GM12864 (cell line): Measurements from ENCODE around the gene TWSG1.
"Not testable (repeated sequence)": the region's sequence is repeated elsewhere in the genome, so short reads cannot be mapped to it uniquely, and the experiment has no call there.

ENCODE experiments used
- DNase-seq: peaks from one replicate; pipeline ENCODE4 v3.0.0-alpha.2; 2011; ENCODE audit warnings: low read depth
- H3K4me3 ChIP-seq: 2 replicates; pipeline ENCODE4 v1.5.1; 2011; ENCODE audit warnings: mild to moderate bottlenecking, low read depth, low read length, control low read depth
- TF ChIP-seq, protein P1 (sequence below): IDR thresholded peaks from 2 replicates; pipeline ENCODE4 v1.5.1; 2011; ENCODE audit warnings: low read depth, mild to moderate bottlenecking, moderate library complexity, low read length, control low read depth, inconsistent platforms; ENCODE audit errors: missing control alignments

TWSG1 gene

DNA sequence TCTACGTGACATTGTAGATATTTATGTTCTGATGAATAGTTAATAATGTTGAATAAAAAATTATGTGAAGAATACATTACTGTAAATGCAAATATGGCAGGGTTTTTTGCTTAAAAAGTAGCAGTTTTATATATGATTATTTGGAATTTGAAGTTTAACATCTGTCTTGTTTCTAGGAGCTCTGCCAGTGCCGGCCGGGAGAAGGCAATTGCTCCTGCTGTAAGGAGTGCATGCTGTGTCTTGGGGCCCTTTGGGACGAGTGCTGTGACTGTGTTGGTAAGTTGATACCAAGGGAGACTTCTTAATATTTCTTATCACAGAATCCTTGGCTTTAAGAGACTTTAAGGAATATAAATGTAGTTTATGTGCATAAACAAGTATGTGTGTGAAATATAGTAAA, 25.2 kb downstream of the TWSG1 start:
- H3K4me3 ChIP-seq, result no peak overlapping the region
- DNase-seq, result no peak
- TF ChIP-seq, protein P1, sequence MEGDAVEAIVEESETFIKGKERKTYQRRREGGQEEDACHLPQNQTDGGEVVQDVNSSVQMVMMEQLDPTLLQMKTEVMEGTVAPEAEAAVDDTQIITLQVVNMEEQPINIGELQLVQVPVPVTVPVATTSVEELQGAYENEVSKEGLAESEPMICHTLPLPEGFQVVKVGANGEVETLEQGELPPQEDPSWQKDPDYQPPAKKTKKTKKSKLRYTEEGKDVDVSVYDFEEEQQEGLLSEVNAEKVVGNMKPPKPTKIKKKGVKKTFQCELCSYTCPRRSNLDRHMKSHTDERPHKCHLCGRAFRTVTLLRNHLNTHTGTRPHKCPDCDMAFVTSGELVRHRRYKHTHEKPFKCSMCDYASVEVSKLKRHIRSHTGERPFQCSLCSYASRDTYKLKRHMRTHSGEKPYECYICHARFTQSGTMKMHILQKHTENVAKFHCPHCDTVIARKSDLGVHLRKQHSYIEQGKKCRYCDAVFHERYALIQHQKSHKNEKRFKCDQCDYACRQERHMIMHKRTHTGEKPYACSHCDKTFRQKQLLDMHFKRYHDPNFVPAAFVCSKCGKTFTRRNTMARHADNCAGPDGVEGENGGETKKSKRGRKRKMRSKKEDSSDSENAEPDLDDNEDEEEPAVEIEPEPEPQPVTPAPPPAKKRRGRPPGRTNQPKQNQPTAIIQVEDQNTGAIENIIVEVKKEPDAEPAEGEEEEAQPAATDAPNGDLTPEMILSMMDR, result no peak

DNA sequence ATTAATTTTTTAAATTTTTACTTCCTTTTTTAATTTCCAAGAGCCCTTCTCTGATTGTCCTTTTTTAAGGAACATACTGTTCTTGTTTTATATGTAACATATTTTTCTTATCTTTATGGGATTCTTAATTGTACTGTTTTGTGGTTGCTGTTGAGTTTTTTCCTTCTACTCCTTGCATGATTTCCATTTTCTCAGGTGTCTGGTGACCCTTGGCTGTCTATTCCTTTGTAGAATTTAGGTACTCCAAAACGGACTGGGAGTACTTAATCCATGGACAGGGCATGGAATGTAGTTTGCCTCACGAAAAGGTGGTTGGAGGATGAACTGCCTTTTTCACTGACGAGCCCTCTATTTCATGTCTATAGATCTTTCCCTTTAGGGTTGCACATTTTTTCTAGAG, 26.6 kb downstream of the TWSG1 start:
- H3K4me3 ChIP-seq, result no peak overlapping the region
- TF ChIP-seq, protein P1, result no peak
- DNase-seq, result no peak

DNA sequence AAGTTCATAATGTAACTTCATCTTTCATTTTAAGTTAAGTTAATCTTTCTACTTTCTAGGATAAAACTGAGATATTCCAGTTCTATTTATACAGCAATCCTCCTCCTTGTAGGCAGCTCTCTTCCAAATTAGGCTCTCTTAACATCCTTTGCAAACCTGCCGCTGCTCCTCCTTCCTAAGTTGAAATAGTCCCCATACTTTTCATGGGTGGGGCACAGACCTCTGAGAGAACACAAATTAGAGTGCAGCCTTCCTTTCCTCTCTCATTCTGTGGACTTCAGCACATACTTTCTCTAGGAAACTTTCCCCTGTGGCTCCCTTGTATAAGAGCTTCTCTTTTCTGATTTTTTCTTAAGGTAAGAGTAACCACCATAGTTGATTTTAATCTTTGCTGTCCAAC, 28.3 kb downstream of the TWSG1 start:
- no peak for DNase-seq
- TF ChIP-seq, protein P1, result no peak
- no peak overlapping the region for H3K4me3 ChIP-seq

DNA sequence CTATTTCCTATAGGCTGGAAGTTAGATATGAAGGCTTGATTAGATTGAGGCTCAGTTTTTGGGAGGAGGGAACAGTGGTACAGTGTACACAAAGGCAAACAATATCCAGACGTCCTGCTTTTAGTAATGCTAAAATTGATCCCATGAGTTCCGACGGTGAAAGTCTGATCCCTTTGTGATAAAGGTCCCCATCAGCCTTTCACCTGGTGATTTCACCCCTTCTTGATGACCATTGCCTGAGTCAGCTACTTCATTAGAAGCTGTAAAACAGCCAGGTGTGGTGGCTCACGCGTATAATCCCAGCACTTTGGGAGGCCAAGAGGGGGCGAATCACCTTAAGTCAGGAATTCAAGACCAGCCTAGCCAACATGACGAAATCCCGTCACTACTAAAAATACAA, 29.7 kb downstream of the TWSG1 start:
- H3K4me3 ChIP-seq, result no peak overlapping the region
- TF ChIP-seq, protein P1, result no peak
- no peak for DNase-seq

DNA sequence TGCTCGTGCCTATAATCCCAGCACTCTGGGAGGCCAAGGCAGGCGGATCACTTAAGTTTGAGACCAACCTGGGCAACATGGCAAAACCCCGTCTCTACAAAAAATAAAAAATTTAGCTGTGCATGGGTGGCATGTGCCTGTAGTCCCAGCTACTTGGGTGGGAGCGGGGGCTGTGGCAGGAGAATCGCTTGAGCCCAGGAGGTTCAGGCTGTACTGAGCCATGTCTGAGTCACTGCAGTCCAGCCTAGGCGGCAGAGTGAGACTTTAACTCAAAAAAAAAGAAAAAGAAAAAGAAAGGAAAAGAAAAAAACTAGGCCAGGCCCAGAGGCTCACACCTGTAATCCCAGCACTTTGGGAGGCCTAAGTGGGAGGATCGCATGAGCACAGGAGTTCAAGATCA, 30.8 kb downstream of the TWSG1 start:
- no peak for DNase-seq
- TF ChIP-seq, protein P1, result no peak
- H3K4me3 ChIP-seq, result no peak overlapping the region

DNA sequence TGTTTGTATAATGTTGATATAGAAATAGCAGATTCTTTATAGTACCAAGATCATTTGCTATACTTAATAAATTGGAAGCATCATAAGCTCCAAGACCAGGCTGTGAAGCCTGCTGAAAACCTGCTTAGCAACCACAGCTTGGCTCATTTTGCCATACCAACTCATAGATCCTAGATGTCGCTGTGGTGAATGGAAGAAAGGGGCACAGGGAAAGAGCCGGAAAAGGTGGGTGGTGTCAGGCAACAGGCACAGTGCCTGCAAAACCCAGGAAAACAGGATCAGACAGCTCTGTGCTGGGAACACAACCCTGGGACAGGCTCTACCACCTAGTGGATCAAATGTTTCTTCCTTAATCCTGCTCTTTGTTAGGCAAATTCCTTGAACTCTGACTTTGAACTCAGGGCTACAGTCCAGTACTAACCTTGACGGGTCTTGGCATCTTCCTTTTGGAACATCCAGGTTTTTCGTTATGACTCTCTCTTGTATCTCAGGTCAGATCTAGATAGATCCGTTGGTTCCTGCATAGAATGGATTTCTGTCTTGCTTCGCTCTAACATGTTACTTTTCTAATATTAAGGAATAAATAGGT, 31.6 kb downstream of the TWSG1 start:
- TF ChIP-seq, protein P1, result no peak
- DNase-seq, result no peak
- no peak overlapping the region for H3K4me3 ChIP-seq

DNA sequence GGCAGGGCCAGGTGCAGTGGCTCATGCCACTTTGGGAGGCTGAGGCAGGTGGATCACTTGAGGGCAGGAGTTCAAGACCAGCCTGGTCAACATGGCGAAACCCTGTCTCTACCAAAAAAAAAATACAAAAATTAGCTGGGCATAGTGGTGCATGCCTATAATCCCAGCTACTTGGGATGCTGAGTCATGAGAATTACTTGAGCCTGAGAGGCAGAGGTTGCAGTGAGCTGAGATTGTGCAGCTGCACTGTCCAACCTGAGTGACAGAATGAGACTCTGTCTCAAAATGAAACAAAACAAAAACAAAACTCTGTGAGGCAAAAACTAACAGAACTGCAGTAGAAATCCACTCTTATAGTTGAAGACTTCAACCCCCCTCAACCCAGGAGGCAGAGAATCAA, 38.7 kb downstream of the TWSG1 start:
- not testable (repeated sequence) for DNase-seq, H3K4me3 ChIP-seq
